Activated CD4-positive, CD25-positive, alpha-beta regulatory T cell treated with anti-CD3 and anti-CD28 coated beads, Interleukin-2, amount 50 U/mL, for 24 hours (primary cell): ENCODE data around the gene TEDC1.

Experiments
- ATAC-seq, 2 donors: fragments of 150-1000 bp; cut with Tn5 transposase; one replicate each; pipeline ENCODE4 v1.10.0; 2021; ENCODE audit warnings: mild to moderate bottlenecking in 1 of 2, moderate library complexity in 1 of 2

TEDC1 gene

GRCh38 chr14:105474483-105475268 is 16.4 kb upstream of the TEDC1 start, which contains the start of gene CRIP2:
CRIP2 (plus strand) TSS chr14:105474821; CDS start chr14:105474863, 42 bp downstream.
- peak; percentile 38 to 60 for ATAC-seq

- ATAC-seq, result no peak
These were observed 15.6 kb upstream of the TEDC1 start for GRCh38 chr14:105475269-105476096.

GRCh38 chr14:105476097-105476830 is 14.8 kb upstream of the TEDC1 start:
- ATAC-seq, result no peak

- ATAC-seq, result no peak
These were observed 14.0 kb upstream of the TEDC1 start for GRCh38 chr14:105476831-105477659.

GRCh38 chr14:105477660-105478397 is 13.2 kb upstream of the TEDC1 start:
- no peak for ATAC-seq

- no peak for ATAC-seq
These were observed 12.4 kb upstream of the TEDC1 start for GRCh38 chr14:105478398-105479251.

GRCh38 chr14:105479431-105480158 is 11.5 kb upstream of the TEDC1 start:
- ATAC-seq, result no peak

GRCh38 chr14:105480199-105480746 is 10.8 kb upstream of the TEDC1 start:
- ATAC-seq, result no peak

- ATAC-seq, result peak; percentile 63 to 72
These were observed 9.9 kb upstream of the TEDC1 start for GRCh38 chr14:105480807-105481801.

GRCh38 chr14:105481886-105482457 is 9.1 kb upstream of the TEDC1 start:
- peak; percentile 64 to 75 for ATAC-seq

GRCh38 chr14:105482486-105483110 is 8.4 kb upstream of the TEDC1 start:
- ATAC-seq, result no peak

- ATAC-seq, result no peak
These were observed 7.6 kb upstream of the TEDC1 start for GRCh38 chr14:105483300-105484068.

GRCh38 chr14:105484069-105484996 is 6.7 kb upstream of the TEDC1 start:
- ATAC-seq, result no peak

- no peak for ATAC-seq
These were observed 6.1 kb upstream of the TEDC1 start for GRCh38 chr14:105484997-105485393.

- ATAC-seq, result no peak
These were observed 5.3 kb upstream of the TEDC1 start for GRCh38 chr14:105485739-105486162.
